ENCODE measurements around the gene CCDC181. TPM values are rescaled to one million over a fixed set of nuclear protein-coding genes. Genes with fewer than 3 reads are reported as not detected.

Gene CCDC181
- total and polyA plus RNA-seq, 9 donors: 4.1 to 10.9 (median 5.8) TPM

GRCh38 chr1:169367096-169367685, 60.1 kb downstream of the CCDC181 start:
- Histone ChIP-seq H3K4me1 (ENCODE audit: insufficient read depth) (peaks cover 2% of the 10 kb centered on the region), H3K36me3 (no peaks in the 10 kb centered on the region), H3K27ac (peak overlapping the region; percentile 44 to 59), H3K4me3 (peak overlapping the region; percentile 73), H3K27me3 (no peaks in the 10 kb centered on the region), H3K9me3 (no peaks in the 10 kb centered on the region)
- TF ChIP-seq EP300 (IDR thresholded peaks at IDR 0.05) (no peak), CTCF (IDR thresholded peaks at IDR 0.05) (no peak), POLR2A (IDR thresholded peaks at IDR 0.05) (no peak)
- intact Hi-C loops (cut with DNase I): loop anchor here in 1 of 4 donors (10.0 kb wide), 1 partner anchor 178 kb away; no protein-coding TSS in a partner anchor
- DNase-seq: peak in 1 of 5 donors; percentile 17
- 5 to 7% (median 5%) methylated on average over 15 of the region's 15 CpGs for WGBS, 3 donors

- Histone ChIP-seq H3K9me3 (no peaks in the 10 kb centered on the region), H3K4me3 (no peak overlapping the region), H3K36me3 (no peaks in the 10 kb centered on the region), H3K4me1 (ENCODE audit: insufficient read depth) (peaks cover 2% of the 10 kb centered on the region), H3K27me3 (no peaks in the 10 kb centered on the region), H3K27ac (no peak overlapping the region)
- TF ChIP-seq POLR2A (IDR thresholded peaks at IDR 0.05) (no peak), EP300 (IDR thresholded peaks at IDR 0.05) (no peak), CTCF (IDR thresholded peaks at IDR 0.05) (no peak)
- intact Hi-C loops (cut with DNase I): loop anchor here in 1 of 4 donors (10.0 kb wide), 1 partner anchor 180 kb away; no protein-coding TSS in a partner anchor
- DNase-seq: no peak
- WGBS, 3 donors: 95 to 99% (median 97%) methylated on average over 2 of the region's 2 CpGs
These were observed 62.3 kb downstream of the CCDC181 start for GRCh38 chr1:169364948-169365347.

- H3K27ac ChIP-seq: no peak overlapping the region
- H3K4me1 ChIP-seq (ENCODE audit: insufficient read depth): no peaks in the 10 kb centered on the region
- intact Hi-C loops (cut with DNase I): loop anchor here in 1 of 4 donors (10.0 kb wide), 1 partner anchor 182 kb away; no protein-coding TSS in a partner anchor
- no peak for TF ChIP-seq POLR2A (IDR thresholded peaks at IDR 0.05)
- TF ChIP-seq EP300 (IDR thresholded peaks at IDR 0.05): no peak
- no peak for TF ChIP-seq CTCF (IDR thresholded peaks at IDR 0.05)
- H3K4me3 ChIP-seq: no peak overlapping the region
- no peaks in the 10 kb centered on the region for H3K27me3 ChIP-seq
- DNase-seq: no peak
- H3K9me3 ChIP-seq: no peaks in the 10 kb centered on the region
- H3K36me3 ChIP-seq: no peaks in the 10 kb centered on the region
- WGBS, 3 donors: 84 to 89% (median 88%) methylated on average over 5 of the region's 5 CpGs
These were observed 64.1 kb downstream of the CCDC181 start for GRCh38 chr1:169363046-169363730.

- TF ChIP-seq EP300 (IDR thresholded peaks at IDR 0.05) (no peak), POLR2A (IDR thresholded peaks at IDR 0.05) (no peak), CTCF (IDR thresholded peaks at IDR 0.05) (no peak)
- H3K27ac ChIP-seq: no peak overlapping the region
- 83 to 87% (median 84%) methylated on average over 7 of the region's 7 CpGs for WGBS, 3 donors
- intact Hi-C loops (cut with DNase I): loop anchor here in 1 of 4 donors (10.0 kb wide), 1 partner anchor 184 kb away; no protein-coding TSS in a partner anchor
- no peaks in the 10 kb centered on the region for H3K27me3 ChIP-seq
- no peaks in the 10 kb centered on the region for H3K36me3 ChIP-seq
- no peak for DNase-seq
- H3K9me3 ChIP-seq: no peaks in the 10 kb centered on the region
- H3K4me1 ChIP-seq (ENCODE audit: insufficient read depth): no peaks in the 10 kb centered on the region
- no peak overlapping the region for H3K4me3 ChIP-seq
These were observed 66.0 kb downstream of the CCDC181 start for GRCh38 chr1:169361281-169361680.
